ENCODE data around the gene IGF1.

The IGF1 gene

GRCh38 chr12:102483466-102483865 lies 3.1 kb upstream of the IGF1 start:
- no peak for TF ChIP-seq YY1 (IDR thresholded peaks at IDR 0.05; ENCODE audit: low read depth)
- TF ChIP-seq TCF12 (IDR thresholded peaks at IDR 0.05; ENCODE audit: low read depth) = no peak
- TF ChIP-seq REST (IDR thresholded peaks at IDR 0.05; ENCODE audit: low read depth) = no peak
- TF ChIP-seq FOXM1 (IDR thresholded peaks at IDR 0.05; ENCODE audit: borderline replicate concordance, low read depth) = no peak
- TF ChIP-seq TAF1 (IDR thresholded peaks at IDR 0.05; ENCODE audit: low read depth) = no peak
- no peak for TF ChIP-seq CREB1 (IDR thresholded peaks at IDR 0.05; ENCODE audit: low read depth)
- no peak for TF ChIP-seq TEAD4 (IDR thresholded peaks at IDR 0.05)
- TF ChIP-seq EGR1 (IDR thresholded peaks at IDR 0.05) = no peak
- no peak for TF ChIP-seq NFIC (IDR thresholded peaks at IDR 0.05)
- TF ChIP-seq CEBPB (IDR thresholded peaks at IDR 0.05) = no peak
- TF ChIP-seq EP300 (IDR thresholded peaks at IDR 0.05; ENCODE audit: borderline replicate concordance) = no peak
- TF ChIP-seq RAD21 (IDR thresholded peaks at IDR 0.05; ENCODE audit: low read depth) = no peak
- no peak for TF ChIP-seq MAX (IDR thresholded peaks at IDR 0.05)
- no peak for TF ChIP-seq ZBTB7A (IDR thresholded peaks at IDR 0.05; ENCODE audit: low read depth)
- no peak for TF ChIP-seq USF1 (IDR thresholded peaks at IDR 0.05)

GRCh38 chr12:102481705-102482425 lies 1.5 kb upstream of the IGF1 start:
- TF ChIP-seq NFIC (IDR thresholded peaks at IDR 0.05) (no peak), TCF12 (IDR thresholded peaks at IDR 0.05; ENCODE audit: low read depth) (no peak), YY1 (IDR thresholded peaks at IDR 0.05; ENCODE audit: low read depth) (no peak), USF1 (IDR thresholded peaks at IDR 0.05) (no peak)

- TF ChIP-seq YY1 (IDR thresholded peaks at IDR 0.05; ENCODE audit: low read depth) (no peak), REST (IDR thresholded peaks at IDR 0.05; ENCODE audit: low read depth) (no peak), TCF12 (IDR thresholded peaks at IDR 0.05; ENCODE audit: low read depth) (no peak), RAD21 (IDR thresholded peaks at IDR 0.05; ENCODE audit: low read depth) (no peak), CEBPB (IDR thresholded peaks at IDR 0.05) (no peak), TAF1 (IDR thresholded peaks at IDR 0.05; ENCODE audit: low read depth) (no peak), EGR1 (IDR thresholded peaks at IDR 0.05) (no peak), MAX (IDR thresholded peaks at IDR 0.05) (no peak), FOXM1 (IDR thresholded peaks at IDR 0.05; ENCODE audit: borderline replicate concordance, low read depth) (no peak), USF1 (IDR thresholded peaks at IDR 0.05) (no peak), ZBTB7A (IDR thresholded peaks at IDR 0.05; ENCODE audit: low read depth) (no peak), TEAD4 (IDR thresholded peaks at IDR 0.05) (no peak), NFIC (IDR thresholded peaks at IDR 0.05) (no peak), EP300 (IDR thresholded peaks at IDR 0.05; ENCODE audit: borderline replicate concordance) (no peak)
These were observed 424 bp downstream of the IGF1 start for GRCh38 chr12:102479939-102480338.

GRCh38 chr12:102479099-102479885 lies 1.1 kb downstream of the IGF1 start:
- TF ChIP-seq TEAD4 (IDR thresholded peaks at IDR 0.05) = no peak
- no peak for TF ChIP-seq YY1 (IDR thresholded peaks at IDR 0.05; ENCODE audit: low read depth)
- TF ChIP-seq RAD21 (IDR thresholded peaks at IDR 0.05; ENCODE audit: low read depth) = no peak
- no peak for TF ChIP-seq ZBTB7A (IDR thresholded peaks at IDR 0.05; ENCODE audit: low read depth)
- TF ChIP-seq REST (IDR thresholded peaks at IDR 0.05; ENCODE audit: low read depth) = no peak

Data from Ishikawa (cell line).